Nephron (organoid): ENCODE measurements around the gene BACH1.

Experiments used
- H3K27ac Mint-ChIP-seq, 3 experiments: 2 replicates each; pipeline ENCODE4 v1.8.0; 2020; ENCODE audit warnings: mixed read lengths in 3 of 3, mild to moderate bottlenecking in 2 of 3, moderate library complexity in 1 of 3
- H3K27me3 Mint-ChIP-seq: 2 replicates; pipeline ENCODE4 v1.8.0; 2021; ENCODE audit warnings: low read depth, mild to moderate bottlenecking, moderate library complexity, mixed read lengths
- H3K36me3 Mint-ChIP-seq: 2 replicates; pipeline ENCODE4 v1.8.0; 2020; ENCODE audit warnings: low read depth, mixed read lengths
- H3K4me1 Mint-ChIP-seq: 2 replicates; pipeline ENCODE4 v1.8.0; 2020; ENCODE audit warnings: mixed read lengths
- H3K4me3 Mint-ChIP-seq, 3 experiments: 2 replicates each; pipeline ENCODE4 v1.8.0; 2020; ENCODE audit warnings: mild to moderate bottlenecking in 3 of 3, mixed read lengths in 3 of 3, moderate library complexity in 2 of 3
- H3K9me3 Mint-ChIP-seq: 2 replicates; pipeline ENCODE4 v1.8.0; 2020; ENCODE audit warnings: mixed read lengths
- CTCF ChIP-seq, 3 experiments: fragments of 200-600 bp; sonication (generic); IDR thresholded peaks; one replicate each; pipeline ENCODE4 v1.5.0; 2021; ENCODE audit warnings: antibody characterized with exemption in 3 of 3; ENCODE audit not compliant: unreplicated experiment in 3 of 3

Gene BACH1

GRCh38 chr21:29297483-29298347 is 1.0 kb upstream of the BACH1 start:
- peak overlapping the region in 2 of 3 experiments; percentile 22 to 28 for H3K27ac Mint-ChIP-seq
- H3K9me3 Mint-ChIP-seq = peaks cover 13% of the 10 kb centered on the region
- no peaks in the 10 kb centered on the region for H3K27me3 Mint-ChIP-seq
- no peak for TF ChIP-seq CTCF (IDR thresholded peaks at IDR 0.05; ENCODE audit: unreplicated experiment in 3 of 3)
- peaks cover 32% of the 10 kb centered on the region for H3K4me1 Mint-ChIP-seq
- H3K4me3 Mint-ChIP-seq = peak overlapping the region; percentile 74 to 84 (median 77)
- H3K36me3 Mint-ChIP-seq = peaks cover 9% of the 10 kb centered on the region

GRCh38 chr21:29299046-29299915 is 559 bp downstream of the BACH1 start:
- H3K9me3 Mint-ChIP-seq = peaks cover 11% of the 10 kb centered on the region
- peaks cover 42% of the 10 kb centered on the region for H3K4me1 Mint-ChIP-seq
- peak in 1 of 3 experiments; percentile 11 for TF ChIP-seq CTCF (IDR thresholded peaks at IDR 0.05; ENCODE audit: unreplicated experiment in 3 of 3)
- H3K27me3 Mint-ChIP-seq = no peaks in the 10 kb centered on the region
- H3K4me3 Mint-ChIP-seq = peak overlapping the region; percentile 85 to 93 (median 92)
- peaks cover 9% of the 10 kb centered on the region for H3K36me3 Mint-ChIP-seq
- peak overlapping the region; percentile 58 to 90 (median 86) for H3K27ac Mint-ChIP-seq

GRCh38 chr21:29299916-29300806 is 1.4 kb downstream of the BACH1 start:
- TF ChIP-seq CTCF (IDR thresholded peaks at IDR 0.05; ENCODE audit: unreplicated experiment in 3 of 3) = no peak
- Mint-ChIP-seq H3K4me3 (peak overlapping the region; percentile 85 to 93 (median 92)), H3K9me3 (peaks cover 11% of the 10 kb centered on the region), H3K4me1 (peaks cover 50% of the 10 kb centered on the region), H3K27ac (peak overlapping the region; percentile 58 to 90 (median 86)), H3K36me3 (peaks cover 9% of the 10 kb centered on the region), H3K27me3 (no peaks in the 10 kb centered on the region)

- no peak for TF ChIP-seq CTCF (IDR thresholded peaks at IDR 0.05; ENCODE audit: unreplicated experiment in 3 of 3)
- Mint-ChIP-seq H3K27ac (peak overlapping the region; percentile 58 to 90 (median 86)), H3K4me1 (peaks cover 51% of the 10 kb centered on the region), H3K9me3 (peaks cover 7% of the 10 kb centered on the region), H3K4me3 (peak overlapping the region; percentile 85 to 93 (median 92)), H3K27me3 (no peaks in the 10 kb centered on the region), H3K36me3 (peaks cover 10% of the 10 kb centered on the region)
Measured at GRCh38 chr21:29300807-29301138, 2.1 kb downstream of the BACH1 start.

- Mint-ChIP-seq H3K27ac (peak overlapping the region in 2 of 3 experiments; percentile 37 to 68), H3K27me3 (no peaks in the 10 kb centered on the region), H3K36me3 (peaks cover 17% of the 10 kb centered on the region), H3K4me1 (peaks cover 55% of the 10 kb centered on the region), H3K9me3 (peaks cover 7% of the 10 kb centered on the region), H3K4me3 (peak overlapping the region; percentile 9 to 60 (median 42))
- TF ChIP-seq CTCF (IDR thresholded peaks at IDR 0.05; ENCODE audit: unreplicated experiment in 3 of 3) = no peak
Measured at GRCh38 chr21:29301691-29302090, 3.0 kb downstream of the BACH1 start.
